GM06990 (cell line): Measurements from ENCODE around the gene DPYSL4.

Experiments
- DNase-seq: peaks from one replicate; pipeline ENCODE4 v3.0.0-alpha.2; 2011; ENCODE audit not compliant: insufficient read length; ENCODE audit errors: extremely low read depth
- H3K27me3 ChIP-seq: replicated peaks from 2 replicates; pipeline ENCODE4 v1.6.0; 2011; ENCODE audit warnings: low read length; ENCODE audit not compliant: control insufficient read depth, insufficient read depth
- H3K36me3 ChIP-seq: 2 replicates; pipeline ENCODE4 v1.5.1; 2011; ENCODE audit warnings: low read length; ENCODE audit not compliant: control insufficient read depth, insufficient read depth
- H3K4me3 ChIP-seq: replicated peaks from 2 replicates; pipeline ENCODE4 v1.5.1; 2011; ENCODE audit warnings: low read depth, mild to moderate bottlenecking, control low read depth, low read length
- TF ChIP-seq, protein P1 (sequence below): IDR thresholded peaks from 2 replicates; pipeline ENCODE4 v1.5.1; 2011; ENCODE audit warnings: low read length, control low read depth, mild to moderate bottlenecking, inconsistent platforms; ENCODE audit not compliant: insufficient read depth, poor library complexity, severe bottlenecking

Gene DPYSL4

DNA sequence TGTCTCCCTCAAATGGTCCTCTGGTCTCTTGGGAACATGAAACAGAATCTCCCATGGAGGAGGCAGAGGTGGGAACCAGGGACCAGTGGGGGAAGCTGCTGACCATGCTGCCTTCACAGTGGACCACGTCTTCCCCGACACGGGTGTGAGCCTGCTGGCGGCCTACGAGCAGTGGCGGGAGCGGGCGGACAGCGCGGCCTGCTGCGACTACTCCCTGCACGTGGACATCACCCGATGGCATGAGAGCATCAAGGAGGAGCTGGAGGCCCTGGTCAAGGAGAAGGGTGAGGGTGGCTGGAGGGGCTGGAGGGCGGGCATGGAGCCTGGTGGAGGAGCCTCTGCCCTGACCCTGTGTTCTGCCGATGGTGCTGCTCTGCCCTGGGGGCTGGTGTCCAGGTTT, 8.0 kb downstream of the DPYSL4 start:
- TF ChIP-seq, protein P1, sequence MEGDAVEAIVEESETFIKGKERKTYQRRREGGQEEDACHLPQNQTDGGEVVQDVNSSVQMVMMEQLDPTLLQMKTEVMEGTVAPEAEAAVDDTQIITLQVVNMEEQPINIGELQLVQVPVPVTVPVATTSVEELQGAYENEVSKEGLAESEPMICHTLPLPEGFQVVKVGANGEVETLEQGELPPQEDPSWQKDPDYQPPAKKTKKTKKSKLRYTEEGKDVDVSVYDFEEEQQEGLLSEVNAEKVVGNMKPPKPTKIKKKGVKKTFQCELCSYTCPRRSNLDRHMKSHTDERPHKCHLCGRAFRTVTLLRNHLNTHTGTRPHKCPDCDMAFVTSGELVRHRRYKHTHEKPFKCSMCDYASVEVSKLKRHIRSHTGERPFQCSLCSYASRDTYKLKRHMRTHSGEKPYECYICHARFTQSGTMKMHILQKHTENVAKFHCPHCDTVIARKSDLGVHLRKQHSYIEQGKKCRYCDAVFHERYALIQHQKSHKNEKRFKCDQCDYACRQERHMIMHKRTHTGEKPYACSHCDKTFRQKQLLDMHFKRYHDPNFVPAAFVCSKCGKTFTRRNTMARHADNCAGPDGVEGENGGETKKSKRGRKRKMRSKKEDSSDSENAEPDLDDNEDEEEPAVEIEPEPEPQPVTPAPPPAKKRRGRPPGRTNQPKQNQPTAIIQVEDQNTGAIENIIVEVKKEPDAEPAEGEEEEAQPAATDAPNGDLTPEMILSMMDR: no peak
- no peaks in the 10 kb centered on the region for H3K36me3 ChIP-seq
- no peak for DNase-seq
- no peaks in the 10 kb centered on the region for H3K27me3 ChIP-seq
- no peak overlapping the region for H3K4me3 ChIP-seq

DNA sequence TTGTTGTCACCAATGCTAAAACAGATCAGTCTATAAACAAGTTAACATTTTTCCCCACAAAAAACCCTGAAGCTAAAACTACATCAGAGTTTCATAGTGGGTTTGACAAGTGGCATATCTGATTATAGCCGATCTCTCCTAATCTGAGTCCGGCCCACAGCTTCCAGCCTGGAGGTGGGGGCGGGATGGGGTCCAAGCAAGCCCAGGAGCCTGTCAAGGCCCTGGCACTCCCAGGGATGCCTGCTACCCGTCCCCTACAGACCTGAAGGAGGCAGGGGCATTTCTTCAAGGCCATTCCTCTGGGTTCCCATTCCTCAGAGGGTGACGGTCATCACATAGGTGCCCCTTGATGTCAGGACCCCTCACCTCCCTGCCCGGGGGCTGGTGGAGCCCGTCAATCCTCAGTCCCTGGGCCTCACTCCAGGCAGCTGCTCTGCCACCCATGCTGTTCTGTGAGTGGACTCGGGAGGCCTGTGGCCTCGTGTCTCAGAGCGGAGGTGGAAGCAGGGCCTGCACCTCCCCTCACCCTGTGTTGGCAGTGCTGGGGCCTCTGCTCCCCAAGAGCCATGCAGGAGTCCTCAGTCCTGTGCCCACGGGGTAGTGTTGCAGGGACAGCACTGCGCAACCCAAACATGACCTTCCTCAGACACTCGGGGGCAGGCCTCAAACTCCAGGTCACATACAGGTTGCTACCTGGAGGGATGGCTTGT, 8.8 kb downstream of the DPYSL4 start:
- no peak for DNase-seq
- Histone ChIP-seq H3K4me3 (no peak overlapping the region), H3K27me3 (no peaks in the 10 kb centered on the region), H3K36me3 (no peaks in the 10 kb centered on the region)
- TF ChIP-seq, protein P1: no peak

GRCh38 chr10:132196178-132197113, 9.7 kb downstream of the DPYSL4 start:
- no peaks in the 10 kb centered on the region for H3K27me3 ChIP-seq
- TF ChIP-seq, protein P1: no peak
- no peak overlapping the region for H3K4me3 ChIP-seq
- H3K36me3 ChIP-seq: no peaks in the 10 kb centered on the region
- no peak for DNase-seq

DNA sequence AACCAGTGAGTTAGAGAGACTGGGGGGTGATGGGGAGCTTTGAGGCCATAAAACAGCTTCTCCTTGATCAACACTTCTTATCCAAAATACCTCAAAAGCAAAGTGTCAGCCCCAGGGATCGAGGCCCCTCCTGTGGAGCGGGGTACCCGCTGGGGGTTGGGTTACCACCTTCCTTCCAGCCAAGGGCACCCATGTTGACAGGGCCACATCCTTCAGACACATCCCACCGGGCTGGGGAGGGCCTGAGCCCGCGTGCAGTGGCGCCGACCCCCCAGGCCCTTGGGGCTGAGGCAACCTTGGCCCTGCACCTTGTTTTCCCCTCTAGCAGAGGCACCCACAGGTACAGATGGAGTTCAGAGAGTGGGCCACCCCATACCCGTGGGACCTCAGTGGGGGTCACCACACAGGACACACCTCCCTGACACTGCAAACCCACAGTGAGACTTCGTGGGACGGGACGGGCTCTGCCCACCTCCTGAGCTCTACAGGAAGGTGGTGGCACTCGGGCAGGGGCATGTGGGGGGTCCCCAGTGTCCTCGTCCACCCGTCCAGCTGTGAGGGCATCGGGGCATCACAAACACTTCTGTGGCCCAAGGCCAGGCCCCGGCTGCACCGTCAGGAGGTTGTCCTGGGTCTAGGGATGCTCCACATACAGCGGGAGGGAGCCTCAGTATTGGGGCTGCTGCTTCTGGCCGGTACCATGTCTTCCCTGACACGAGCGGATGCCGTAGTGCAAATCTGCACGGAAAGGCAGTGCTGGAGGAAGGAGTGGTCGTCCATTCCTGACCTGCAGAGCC, 10.7 kb downstream of the DPYSL4 start:
- TF ChIP-seq, protein P1: no peak
- H3K27me3 ChIP-seq: no peaks in the 10 kb centered on the region
- H3K4me3 ChIP-seq: no peak overlapping the region
- no peak for DNase-seq
- no peaks in the 10 kb centered on the region for H3K36me3 ChIP-seq

DNA sequence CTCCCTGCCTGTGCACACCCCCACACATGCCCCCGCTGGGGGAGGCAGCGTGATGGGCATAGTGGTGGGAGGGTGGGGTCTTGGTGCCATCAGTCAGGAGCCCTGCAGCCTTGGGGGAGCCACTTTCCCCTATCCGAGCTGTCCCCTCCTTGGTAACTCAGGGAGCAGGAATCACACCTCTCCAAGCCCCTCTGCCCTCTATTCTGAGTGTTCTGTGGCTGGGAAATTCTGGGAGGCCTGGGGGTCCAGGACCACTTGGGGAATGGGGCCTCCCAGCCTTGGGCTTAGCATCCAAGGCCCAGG, 11.3 kb downstream of the DPYSL4 start:
- Histone ChIP-seq H3K27me3 (no peaks in the 10 kb centered on the region), H3K4me3 (no peak overlapping the region), H3K36me3 (no peaks in the 10 kb centered on the region)
- no peak for DNase-seq
- TF ChIP-seq, protein P1: no peak
